Stimulated activated CD4-positive, alpha-beta T cell treated with anti-CD3 and anti-CD28 coated beads, Interleukin-12 subunit alpha, Interleukin-12 subunit beta, amount 100 ng/mL, for 48 hours (primary cell): Measurements from ENCODE around the gene KIF19.
A peak's percentile ranks its signal among the peaks of the same experiment; 100 is the strongest.

Source experiments
- DNase-seq, 3 donors: peaks; one replicate each; pipeline ENCODE4 v3.0.0-alpha.2; 2020; ENCODE audit warnings: low read depth in 2 of 3, low spot score in 1 of 3

The KIF19 gene

DNA sequence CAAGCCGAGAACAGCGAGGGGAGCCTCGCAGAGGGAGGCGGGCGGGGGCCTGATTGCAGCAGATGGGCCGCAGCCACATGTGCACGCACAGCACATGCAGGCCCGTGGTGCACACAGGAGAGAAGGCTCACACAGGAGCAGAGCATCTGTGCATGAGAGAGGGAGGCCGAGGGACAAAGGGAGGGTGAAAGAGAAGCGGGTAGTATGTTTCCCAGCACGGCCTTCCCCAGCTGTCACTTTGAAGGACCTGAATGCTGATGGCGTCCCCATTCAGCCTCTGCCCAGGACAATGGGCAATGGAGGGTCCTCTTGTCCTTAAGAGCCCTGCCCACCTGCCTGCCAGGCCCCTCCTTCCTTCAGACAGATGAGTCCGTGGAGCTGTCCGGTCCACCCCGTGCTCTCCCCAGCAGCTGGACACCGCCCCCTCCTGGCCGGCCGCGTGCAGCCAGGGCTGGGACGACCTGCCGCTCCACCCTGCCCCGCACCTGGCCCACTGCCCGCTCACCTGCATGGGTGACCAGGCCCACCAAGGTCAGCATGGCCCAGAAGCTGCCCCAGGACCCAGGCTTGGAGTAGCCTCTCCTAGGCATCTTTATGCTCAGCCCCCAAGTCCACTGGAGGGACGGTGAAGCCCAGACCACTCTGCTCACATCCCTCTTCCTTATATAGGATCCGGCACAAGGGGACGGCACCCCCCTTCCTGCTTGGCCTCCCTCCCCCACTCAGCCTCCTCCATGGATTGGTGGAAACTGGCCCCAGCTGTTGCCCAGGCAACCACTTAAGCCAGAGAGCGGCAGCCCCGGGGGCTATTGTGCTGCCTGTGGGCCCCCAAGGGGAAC, 35.4 kb downstream of the KIF19 start, which contains the start of gene BTBD17:
BTBD17 (minus strand) TSS at position 639 of the 839 bp plus-strand sequence; CDS start at position 590, 49 bp downstream.
- no peak for DNase-seq

DNA sequence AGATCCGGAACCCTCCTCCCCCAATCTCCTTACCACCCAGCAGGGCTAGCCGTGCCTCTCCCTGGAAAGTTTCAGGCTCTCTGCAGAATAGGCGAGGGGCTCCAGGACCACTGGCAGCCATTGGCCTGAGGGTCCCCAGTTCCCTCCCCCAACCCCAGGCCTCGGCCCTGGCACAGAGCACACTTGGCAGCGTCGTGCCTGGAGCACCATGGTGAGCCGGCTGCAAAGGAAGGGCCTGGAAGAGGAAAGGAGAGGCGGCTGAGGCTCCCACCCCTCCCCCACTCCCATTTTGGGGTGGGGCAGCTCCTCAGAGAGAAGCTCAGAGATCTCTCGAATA, 36.0 kb downstream of the KIF19 start:
- no peak for DNase-seq

DNA sequence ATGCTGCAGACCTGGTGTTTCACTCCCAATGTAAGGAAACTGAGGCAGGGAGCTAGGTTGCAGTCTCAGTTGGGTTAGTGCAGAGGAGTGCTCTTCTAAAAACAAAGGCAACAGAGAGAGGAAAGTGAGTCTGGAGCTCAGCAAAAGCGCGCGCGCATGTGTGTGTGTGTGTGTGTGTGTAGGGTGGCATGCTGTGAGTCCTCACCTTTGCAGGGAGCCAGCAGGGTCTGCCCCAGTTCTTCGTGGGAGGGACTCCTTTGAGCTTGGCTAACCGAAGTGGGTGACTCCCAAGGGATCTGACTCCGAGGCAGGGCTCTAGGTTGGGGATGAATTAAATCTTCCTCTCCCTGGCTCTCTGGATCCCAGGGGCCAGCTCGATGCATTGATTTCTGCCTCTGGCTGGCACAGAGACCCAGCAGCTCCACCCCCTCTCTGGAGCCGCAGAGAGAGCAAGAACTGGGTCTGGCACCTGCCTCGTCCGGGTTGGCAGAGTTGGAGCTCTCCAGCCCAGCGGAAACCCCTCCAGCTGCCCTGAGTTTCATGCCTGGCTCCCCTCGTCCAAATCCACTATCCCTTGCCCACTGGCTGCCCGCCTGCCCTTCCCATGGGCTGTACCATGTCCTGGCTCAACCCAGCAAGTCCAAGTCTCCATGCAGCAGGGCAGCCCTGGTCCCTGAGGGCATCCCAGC, 36.9 kb downstream of the KIF19 start:
- DNase-seq, result no peak

DNA sequence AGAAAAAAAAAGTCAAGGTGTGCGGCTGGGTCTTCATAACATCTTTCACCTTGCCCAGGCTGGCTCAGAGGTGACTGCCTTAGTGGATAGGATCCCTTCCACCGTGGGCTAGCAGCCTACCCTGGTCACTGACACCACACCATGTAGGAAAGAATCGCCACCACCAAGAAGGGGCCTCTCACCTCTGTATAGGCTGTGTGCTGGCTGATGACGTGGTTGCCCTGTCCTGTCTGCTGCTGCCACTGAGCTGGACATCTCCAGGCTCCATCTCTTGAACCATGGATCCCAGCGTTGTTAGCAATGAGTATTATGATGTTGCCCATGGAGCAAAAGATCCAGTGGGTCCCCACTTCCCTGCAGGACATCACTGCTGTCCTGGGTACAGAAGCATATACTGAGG, 41.2 kb downstream of the KIF19 start, which contains the start of gene GPR142:
GPR142 (plus strand) TSS at position 301 of the 400 bp plus-strand sequence. CDS start 2,035 bp downstream, outside the sequence.
- DNase-seq, result no peak

DNA sequence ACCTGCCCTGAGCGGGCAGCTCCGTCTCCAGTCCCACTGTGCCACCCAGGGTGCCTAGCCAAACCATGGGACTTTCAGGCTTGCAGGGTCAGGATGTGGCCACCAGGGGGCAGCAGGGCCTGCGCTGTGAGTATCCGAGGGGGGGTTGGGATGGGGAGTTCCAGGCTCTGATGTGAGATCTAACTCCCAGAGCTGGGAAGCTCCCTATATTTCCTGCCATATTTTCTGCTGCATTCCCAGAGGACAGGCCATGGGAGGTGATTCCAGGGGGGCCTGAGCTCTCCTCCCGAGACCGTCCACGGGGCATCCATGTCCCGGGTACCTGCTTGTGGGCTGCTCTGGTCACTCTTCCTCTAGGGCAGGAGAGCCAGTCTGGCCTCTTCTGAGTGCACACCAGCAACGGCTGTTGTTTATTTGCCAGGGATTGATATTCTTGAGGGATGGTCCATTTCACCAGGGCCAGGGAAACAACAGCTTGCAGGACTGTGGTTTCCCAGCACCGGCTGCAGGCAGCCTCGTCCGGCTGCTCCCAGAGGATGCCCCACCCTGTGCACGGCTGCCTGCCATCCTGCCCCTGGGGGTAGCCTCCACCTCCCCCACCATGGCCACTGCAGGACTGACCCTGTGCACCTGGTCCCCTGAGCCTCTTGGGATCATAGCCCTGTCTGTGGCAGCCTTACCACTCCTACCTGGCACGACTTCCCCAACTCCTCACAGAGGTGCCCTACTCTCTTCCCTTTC, 42.5 kb downstream of the KIF19 start:
- peak; percentile 46 to 75 (median 61) for DNase-seq

DNA sequence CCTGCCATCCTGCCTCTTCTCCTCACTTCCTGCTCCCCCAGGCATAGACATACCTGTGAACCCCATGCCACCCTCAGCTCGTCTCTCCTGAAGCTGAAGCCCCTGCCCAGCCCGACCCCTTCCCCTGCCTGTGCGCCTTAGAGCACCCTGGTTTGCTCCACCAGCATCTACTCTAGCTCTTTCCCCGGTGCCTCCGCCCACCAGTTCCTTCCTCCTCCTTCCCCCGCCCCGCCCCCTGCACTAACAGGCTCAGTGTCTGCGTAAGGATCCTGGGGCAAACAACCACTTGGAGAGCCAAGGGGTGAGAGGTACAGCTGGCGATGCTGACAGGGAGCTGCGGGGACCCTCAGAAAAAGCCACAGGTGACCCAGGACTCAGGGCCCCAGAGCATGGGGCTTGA, 43.2 kb downstream of the KIF19 start:
- peak; percentile 36 to 52 (median 43) for DNase-seq

DNA sequence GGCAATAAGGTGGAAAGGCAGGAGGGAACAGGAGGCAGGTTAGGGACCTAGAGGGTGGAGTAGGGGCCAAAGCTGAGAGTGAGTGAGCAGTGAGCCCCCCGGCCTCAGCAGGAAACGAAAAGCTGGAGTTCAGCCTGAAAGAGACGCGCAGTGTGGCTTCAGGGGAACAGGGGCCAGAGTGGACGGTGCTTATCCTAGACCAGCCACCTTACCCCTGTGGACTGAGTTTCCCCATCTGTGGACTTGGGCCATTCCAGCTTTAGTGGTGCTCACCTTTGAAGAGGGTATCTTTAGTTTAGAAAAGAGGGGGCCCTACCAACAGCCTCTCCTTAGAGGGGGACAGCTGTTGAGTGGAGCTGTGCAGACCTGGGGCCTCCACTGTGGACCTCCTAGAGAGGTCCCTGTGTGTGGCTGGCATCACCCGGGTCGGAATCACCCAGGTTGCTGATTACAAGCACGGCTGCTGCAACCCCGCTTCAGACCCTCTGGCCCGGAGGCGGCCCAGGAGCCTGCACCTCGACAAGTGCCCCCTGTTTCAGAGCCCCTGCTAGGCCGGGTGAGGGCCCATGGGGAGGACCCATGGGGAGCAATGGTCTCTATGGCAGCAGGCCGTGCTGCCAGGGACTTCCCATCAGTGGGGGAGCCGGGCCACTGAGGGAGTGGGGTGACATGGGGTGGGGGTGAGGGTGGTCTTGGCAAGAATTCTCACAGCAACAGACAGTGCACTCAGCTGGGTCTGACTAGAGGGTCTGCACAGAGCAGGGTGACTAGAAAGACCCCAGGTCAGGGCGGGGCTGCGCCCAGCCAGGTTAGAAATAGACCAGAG, 43.9 kb downstream of the KIF19 start:
- DNase-seq, result no peak

DNA sequence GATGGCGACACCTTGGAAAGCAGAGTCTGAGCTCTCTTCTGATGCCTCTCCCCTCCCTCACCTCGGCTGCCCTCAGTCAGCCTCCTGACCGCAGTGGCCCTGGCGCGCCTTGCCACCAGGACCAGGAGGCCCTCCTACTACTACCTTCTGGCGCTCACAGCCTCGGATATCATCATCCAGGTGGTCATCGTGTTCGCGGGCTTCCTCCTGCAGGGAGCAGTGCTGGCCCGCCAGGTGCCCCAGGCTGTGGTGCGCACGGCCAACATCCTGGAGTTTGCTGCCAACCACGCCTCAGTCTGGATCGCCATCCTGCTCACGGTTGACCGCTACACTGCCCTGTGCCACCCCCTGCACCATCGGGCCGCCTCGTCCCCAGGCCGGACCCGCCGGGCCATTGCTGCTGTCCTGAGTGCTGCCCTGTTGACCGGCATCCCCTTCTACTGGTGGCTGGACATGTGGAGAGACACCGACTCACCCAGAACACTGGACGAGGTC, 45.7 kb downstream of the KIF19 start:
- DNase-seq, result no peak

DNA sequence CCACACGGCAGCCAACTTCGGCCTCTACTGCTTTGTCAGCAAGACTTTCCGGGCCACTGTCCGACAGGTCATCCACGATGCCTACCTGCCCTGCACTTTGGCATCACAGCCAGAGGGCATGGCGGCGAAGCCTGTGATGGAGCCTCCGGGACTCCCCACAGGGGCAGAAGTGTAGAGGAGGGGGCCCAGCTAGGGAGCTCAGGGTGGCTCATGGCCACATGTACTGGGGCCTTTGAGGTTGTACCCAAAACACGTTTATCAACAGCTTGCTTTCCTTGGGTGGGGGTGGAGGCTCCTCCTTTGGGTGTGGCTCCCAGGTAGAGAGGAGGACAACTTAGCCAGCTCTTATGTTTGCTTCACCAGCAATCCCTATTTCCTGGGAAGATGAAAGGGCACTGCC, 46.4 kb downstream of the KIF19 start:
- no peak for DNase-seq

DNA sequence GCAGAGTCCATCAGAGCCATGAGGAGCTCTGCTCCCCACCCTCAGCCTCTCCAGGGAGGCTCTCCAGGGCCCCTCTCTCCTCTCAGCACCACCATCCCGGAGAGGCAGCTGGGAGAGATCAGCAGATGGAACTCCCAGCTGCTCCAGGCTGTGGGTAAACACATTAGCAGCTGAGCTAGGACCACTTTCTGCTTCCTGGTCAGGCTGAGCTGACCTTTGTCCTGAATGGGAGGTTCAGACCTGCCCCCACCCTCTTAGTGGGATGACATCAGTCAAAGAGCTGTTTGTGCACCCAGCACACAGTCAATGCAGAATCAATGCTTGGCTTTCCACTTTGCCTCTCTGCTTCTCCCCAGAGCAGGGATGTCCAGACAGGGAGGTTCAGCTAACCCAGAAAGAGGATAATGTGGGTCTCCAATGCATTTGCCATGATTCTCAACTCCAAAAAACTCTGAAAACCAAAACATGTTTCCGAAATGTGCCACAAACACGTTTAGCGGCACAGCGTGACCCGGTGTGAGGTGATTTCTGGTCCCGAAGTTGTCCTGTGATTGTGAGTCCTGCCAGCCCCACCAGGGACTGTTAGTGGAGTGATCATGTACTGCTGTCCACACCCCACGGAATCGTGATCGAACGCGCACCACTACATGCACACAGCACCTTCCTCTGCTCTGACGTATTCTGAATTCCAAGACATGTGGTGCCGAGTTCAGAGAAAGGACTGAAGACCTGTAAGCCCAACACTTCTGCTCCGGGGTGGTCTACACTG, 48.0 kb downstream of the KIF19 start:
- DNase-seq, result no peak

DNA sequence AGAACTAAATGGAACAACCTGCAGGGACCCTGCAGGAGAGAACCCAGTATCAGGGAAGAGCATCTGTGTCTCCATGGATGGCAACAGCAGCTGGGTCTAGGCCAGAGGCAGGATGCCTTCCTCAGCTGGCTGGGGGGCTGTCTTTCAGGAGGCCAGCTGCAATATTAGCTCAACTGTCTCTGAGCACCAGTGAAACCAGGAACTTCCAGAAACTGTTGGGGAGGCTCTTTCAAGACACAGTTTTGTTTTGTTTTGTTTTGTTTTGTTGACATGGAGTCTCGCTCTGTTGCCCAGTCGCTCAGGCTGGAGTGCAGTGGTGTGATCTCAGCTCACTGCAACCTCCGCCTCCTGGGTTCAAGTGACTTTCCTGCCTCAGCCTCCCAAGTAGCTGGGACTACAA, 48.8 kb downstream of the KIF19 start:
- no peak for DNase-seq

DNA sequence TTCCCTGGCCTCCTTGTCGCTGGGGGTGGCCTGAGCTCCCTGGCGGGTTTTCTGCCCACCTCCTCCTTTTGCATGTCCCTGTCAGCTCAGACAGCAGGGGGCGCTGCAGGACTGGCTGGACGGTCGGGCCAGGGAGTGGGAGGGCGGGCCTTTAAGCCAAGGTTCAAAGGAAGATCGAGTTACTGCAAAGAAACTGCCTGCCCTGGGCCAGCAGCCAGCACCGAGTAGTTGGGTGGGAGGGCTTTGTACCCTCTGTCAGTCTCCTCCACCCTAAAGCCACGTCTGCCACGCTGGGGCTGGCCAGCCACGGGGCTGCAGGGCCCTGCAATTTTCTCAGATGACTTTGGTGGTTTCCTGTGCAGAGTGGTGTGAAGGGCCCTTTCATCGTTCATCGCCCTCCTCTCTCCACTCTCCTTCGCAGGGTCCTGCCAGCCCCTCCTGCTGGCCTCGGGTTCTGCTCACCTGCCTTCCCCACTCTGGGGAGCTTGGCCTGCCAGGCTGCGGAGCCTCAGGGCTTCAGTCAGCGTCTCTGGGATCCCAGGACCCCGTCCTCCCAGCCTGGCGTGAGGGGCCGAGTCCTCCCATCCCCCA, 53.6 kb downstream of the KIF19 start:
- peak; percentile 87 to 97 (median 91) for DNase-seq

DNA sequence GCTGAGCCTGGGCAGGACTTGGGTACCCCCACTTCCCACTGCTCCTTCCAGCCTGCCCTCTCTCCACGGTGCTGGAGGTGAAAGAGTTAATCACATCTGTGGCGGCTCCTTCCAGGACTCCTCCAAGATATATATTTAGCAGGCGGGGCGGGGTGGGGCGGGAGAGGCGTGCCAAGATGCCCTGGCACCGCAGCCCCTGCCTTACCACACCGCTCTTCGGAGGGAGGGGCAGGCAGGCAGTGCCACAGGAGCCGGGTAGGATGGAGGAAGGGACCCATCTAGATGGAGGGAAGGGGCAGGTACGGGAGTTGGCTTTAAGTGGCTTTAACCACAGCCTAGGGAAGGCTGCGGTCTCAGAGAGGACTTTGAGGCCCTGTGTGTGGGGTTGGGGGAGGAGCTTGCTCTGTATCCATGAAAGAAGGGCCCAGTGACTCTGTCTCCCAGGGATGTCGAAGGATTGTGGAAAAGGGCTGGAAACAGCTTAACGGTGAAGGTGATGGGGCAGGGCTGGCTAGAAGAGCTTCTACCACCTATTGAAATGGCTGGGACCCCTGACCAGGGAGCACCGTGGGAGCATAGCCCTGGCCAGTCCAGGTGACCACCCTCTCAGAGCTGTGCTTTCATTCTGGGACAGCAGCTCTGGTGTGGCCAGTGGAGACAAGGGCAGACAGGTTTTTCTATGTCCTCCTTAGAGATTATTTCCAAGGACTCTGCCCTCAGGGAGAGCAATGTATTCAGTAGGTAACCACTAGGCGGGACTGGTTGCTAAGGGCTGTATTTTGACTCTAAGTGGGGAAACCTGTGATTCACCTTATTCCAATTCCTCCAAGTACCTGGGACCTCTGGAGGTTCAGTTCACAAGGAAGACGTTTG, 54.3 kb downstream of the KIF19 start:
- no peak for DNase-seq

DNA sequence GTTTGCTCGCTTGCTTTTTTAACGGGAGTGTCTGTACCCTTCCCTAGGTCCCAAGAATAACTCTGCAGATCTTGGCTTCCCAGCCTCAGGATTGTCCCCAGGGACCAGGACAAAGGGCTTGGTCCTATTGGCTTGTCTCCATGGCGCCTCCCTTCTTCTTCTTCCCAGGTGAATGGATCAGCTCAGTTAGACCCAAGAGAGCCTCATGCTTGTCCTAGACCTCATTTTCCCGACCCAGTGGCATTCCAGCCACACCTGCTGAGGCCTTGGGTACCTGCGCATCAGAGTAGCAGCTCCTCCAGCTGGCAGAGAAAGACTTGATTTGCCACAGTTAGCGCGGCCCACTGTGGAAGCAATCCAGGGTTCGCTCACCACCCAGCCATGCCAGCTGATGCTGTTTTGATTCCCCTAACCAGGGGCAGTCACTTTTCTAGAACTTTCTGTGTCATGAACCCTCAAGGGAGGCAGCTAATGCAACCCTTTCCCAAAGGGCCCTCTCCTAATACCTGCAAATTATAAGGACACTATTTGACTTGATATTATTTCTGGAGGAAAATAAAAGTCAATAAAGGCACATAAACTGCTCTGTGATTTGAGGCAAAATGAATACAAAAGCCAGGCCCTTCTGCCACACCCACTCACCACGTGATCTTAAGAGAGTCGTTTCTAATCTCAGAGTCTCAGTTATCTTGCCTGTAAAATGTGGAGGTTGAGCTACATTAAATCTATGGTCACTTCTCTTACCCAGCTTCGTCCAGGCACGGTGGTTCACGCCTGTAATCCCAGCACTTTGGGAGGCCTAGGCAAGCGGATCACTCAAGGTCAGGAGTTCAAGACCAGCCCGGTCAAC, 55.2 kb downstream of the KIF19 start:
- no peak for DNase-seq

DNA sequence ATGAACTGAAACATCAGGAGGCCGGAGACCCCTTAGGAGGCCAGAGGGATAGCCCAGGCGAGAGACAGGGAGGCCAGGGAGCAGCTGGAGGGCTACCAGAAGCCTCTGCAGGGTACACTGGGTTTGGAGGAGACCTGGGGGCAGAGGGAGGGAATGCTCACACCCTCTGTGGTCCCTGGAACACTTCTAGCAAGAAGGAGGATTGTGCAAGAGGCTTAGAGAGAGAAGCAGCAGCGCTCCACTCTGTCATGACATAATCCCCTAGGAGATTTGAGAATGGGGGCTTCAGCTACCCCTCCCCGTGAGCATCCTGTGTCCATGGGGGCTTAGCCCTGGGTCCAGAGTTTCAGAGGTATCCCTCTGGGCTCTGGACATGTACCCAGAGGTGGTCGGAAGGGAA, 57.1 kb downstream of the KIF19 start:
- no peak for DNase-seq

DNA sequence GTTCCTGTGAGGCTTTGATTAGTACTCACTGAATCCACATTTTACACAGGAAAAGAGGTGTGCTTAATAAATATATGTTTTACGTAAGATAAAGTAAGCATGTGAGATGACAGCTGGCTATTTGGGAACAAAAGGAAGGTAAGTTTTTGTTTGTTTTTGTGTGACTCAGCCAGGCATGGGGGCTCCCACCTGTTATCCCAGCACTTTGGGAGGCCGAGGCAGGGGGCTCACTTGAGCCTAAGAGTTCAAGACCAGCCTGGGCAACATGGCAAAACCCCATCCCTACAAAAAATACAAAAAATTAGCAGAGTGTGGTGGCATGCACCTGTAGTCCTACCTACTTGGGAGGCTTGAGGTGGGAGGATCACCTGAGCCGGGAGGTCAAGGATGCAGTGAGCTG, 59.2 kb downstream of the KIF19 start:
- DNase-seq, result no peak

DNA sequence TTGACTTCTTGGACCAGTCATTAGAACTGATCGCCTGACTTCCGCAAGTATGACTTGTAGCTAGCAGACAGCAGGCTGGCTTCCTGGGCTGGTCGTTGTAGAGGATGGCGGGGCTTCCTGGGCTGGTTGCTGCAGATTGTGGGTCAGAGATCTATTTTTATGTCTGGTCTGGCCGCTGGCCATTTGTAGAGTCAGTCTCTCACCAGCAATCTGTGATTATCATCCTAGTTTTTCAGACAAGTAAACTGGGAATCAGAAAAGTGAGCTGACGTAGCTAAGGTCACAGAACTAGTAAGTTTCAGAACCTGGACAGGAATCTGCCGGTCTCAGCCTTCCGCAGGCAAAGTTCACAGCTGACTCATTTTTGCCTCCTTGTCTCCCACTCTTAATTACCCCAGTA, 60.4 kb downstream of the KIF19 start:
- no peak for DNase-seq
